ENCODE data around the gene ABI3. TPM values are rescaled to one million over a fixed set of nuclear protein-coding genes. Genes with fewer than 3 reads are reported as not detected.
"Not testable (repeated sequence)": the region's sequence is repeated elsewhere in the genome, so short reads cannot be mapped to it uniquely, and the experiment has no call there.

ABI3 gene
- total RNA-seq, 2 donors from 2014 or later, result 5.7 to 12.5 TPM

GRCh38 chr17:49235896-49236295 lies 25.4 kb downstream of the ABI3 start:
- intact Hi-C loops (cut with DNase I), result no loop called here
- DNase-seq (no peak), ATAC-seq (no peak)

GRCh38 chr17:49239963-49240362 lies 29.5 kb downstream of the ABI3 start:
- no peak for ATAC-seq
- no peak for DNase-seq
- intact Hi-C loops (cut with DNase I), result no loop called here

GRCh38 chr17:49240619-49241018 lies 30.1 kb downstream of the ABI3 start:
- ATAC-seq, result no peak
- no peak for DNase-seq
- intact Hi-C loops (cut with DNase I), result no loop called here

GRCh38 chr17:49241040-49241439 lies 30.5 kb downstream of the ABI3 start:
- ATAC-seq, result no peak
- intact Hi-C loops (cut with DNase I), result no loop called here
- DNase-seq, result no peak

GRCh38 chr17:49241692-49242397 lies 31.3 kb downstream of the ABI3 start:
- intact Hi-C loops (cut with DNase I), result no loop called here
- no peak for ATAC-seq

GRCh38 chr17:49242813-49243212 lies 32.3 kb downstream of the ABI3 start:
- ATAC-seq (no peak), DNase-seq (no peak)
- intact Hi-C loops (cut with DNase I), result no loop called here

More at GRCh38 chr17:49241692-49242397, 31.3 kb downstream of the ABI3 start:
- no peak for DNase-seq

- ATAC-seq (no peak), DNase-seq (no peak)
- intact Hi-C loops (cut with DNase I), result no loop called here
Measured at GRCh38 chr17:49244839-49245238, 34.3 kb downstream of the ABI3 start.

- intact Hi-C loops (cut with DNase I), result no loop called here
- ATAC-seq (no peak), DNase-seq (no peak)
Measured at GRCh38 chr17:49247944-49248343, 37.4 kb downstream of the ABI3 start.

- DNase-seq (peak; percentile 60), ATAC-seq (peak; percentile 62 to 91)
- intact Hi-C loops (cut with DNase I), result no loop called here
Measured at GRCh38 chr17:49249292-49249794, 38.8 kb downstream of the ABI3 start.

GRCh38 chr17:49249890-49250522 lies 39.5 kb downstream of the ABI3 start:
- DNase-seq, result no peak
- no peak for ATAC-seq
- intact Hi-C loops (cut with DNase I), result no loop called here

GRCh38 chr17:49252148-49252695 lies 41.7 kb downstream of the ABI3 start:
- DNase-seq (no peak), ATAC-seq (peak in 1 of 2 donors; percentile 42)
- intact Hi-C loops (cut with DNase I), result no loop called here

- no peak for DNase-seq
- intact Hi-C loops (cut with DNase I), result no loop called here
- no peak for ATAC-seq
Measured at GRCh38 chr17:49254066-49254465, 43.6 kb downstream of the ABI3 start.

- intact Hi-C loops (cut with DNase I), result no loop called here
- DNase-seq, result no peak
- no peak for ATAC-seq
Measured at GRCh38 chr17:49255125-49255524, 44.6 kb downstream of the ABI3 start.

- no peak for ATAC-seq
- intact Hi-C loops (cut with DNase I), result no loop called here
- no peak for DNase-seq
Measured at GRCh38 chr17:49258394-49258793, 47.9 kb downstream of the ABI3 start.

GRCh38 chr17:49259663-49260010 lies 49.1 kb downstream of the ABI3 start:
- DNase-seq, result peak; percentile 38
- intact Hi-C loops (cut with DNase I), result no loop called here
- ATAC-seq, result peak; percentile 24 to 49

GRCh38 chr17:49260011-49260816 lies 49.7 kb downstream of the ABI3 start:
- intact Hi-C loops (cut with DNase I), result no loop called here
- ATAC-seq, result peak; percentile 85 to 87
- peak; percentile 81 for DNase-seq

- ATAC-seq (no peak), DNase-seq (no peak)
- intact Hi-C loops (cut with DNase I), result no loop called here
Measured at GRCh38 chr17:49260817-49261291, 50.3 kb downstream of the ABI3 start.

GRCh38 chr17:49261540-49261939 lies 51.0 kb downstream of the ABI3 start:
- DNase-seq; intact Hi-C loops (cut with DNase I); ATAC-seq: not testable (repeated sequence)

GRCh38 chr17:49266233-49266632 lies 55.7 kb downstream of the ABI3 start:
- intact Hi-C loops (cut with DNase I), result no loop called here
- no peak for DNase-seq
- no peak for ATAC-seq

- no peak for ATAC-seq
- intact Hi-C loops (cut with DNase I), result no loop called here
- no peak for DNase-seq
Measured at GRCh38 chr17:49267912-49268311, 57.4 kb downstream of the ABI3 start.
